RWPE2 (cell line): ENCODE data around the gene VPS54.

Experiments used
- ATAC-seq: fragments of 200-7000 bp; cut with Tn5 transposase; 3 replicates; pipeline ENCODE4 v1.9.1; 2021; ENCODE audit warnings: low read depth
- DNase-seq: peaks from one replicate; pipeline ENCODE4 v3.0.0-alpha.2; 2020; ENCODE audit warnings: low spot score
- H3K27ac ChIP-seq: fragments of 450-650 bp; 2 replicates; pipeline ENCODE4 v1.5.1; 2017; ENCODE audit warnings: mild to moderate bottlenecking; ENCODE audit not compliant: poor library complexity, severe bottlenecking
- H3K27me3 ChIP-seq: fragments of 250-450 bp; sonication (Bioruptor Pico); 2 replicates; pipeline ENCODE4 v1.5.1; 2021; ENCODE audit warnings: mild to moderate bottlenecking, moderate library complexity; ENCODE audit not compliant: insufficient read depth, poor library complexity, severe bottlenecking
- H3K36me3 ChIP-seq: fragments of 250-450 bp; sonication (Bioruptor Pico); 2 replicates; pipeline ENCODE4 v1.5.1; 2020; ENCODE audit warnings: low read depth, mild to moderate bottlenecking, moderate library complexity
- H3K4me1 ChIP-seq: fragments of 250-450 bp; sonication (Bioruptor Pico); 2 replicates; pipeline ENCODE4 v1.5.1; 2021; ENCODE audit warnings: mild to moderate bottlenecking, moderate library complexity; ENCODE audit not compliant: insufficient read depth, poor library complexity, severe bottlenecking
- H3K4me3 ChIP-seq: fragments of 250-450 bp; sonication (Bioruptor Pico); 2 replicates; pipeline ENCODE4 v1.5.1; 2021; ENCODE audit warnings: mild to moderate bottlenecking, moderate library complexity; ENCODE audit not compliant: severe bottlenecking
- H3K9me3 ChIP-seq: fragments of 250-450 bp; sonication (Bioruptor Pico); 2 replicates; pipeline ENCODE4 v1.5.1; 2021; ENCODE audit warnings: mild to moderate bottlenecking, moderate library complexity; ENCODE audit not compliant: severe bottlenecking
- TF ChIP-seq, protein P1 (sequence below): fragments of 450-650 bp; IDR thresholded peaks from one replicate; pipeline ENCODE4 v1.5.1; 2017; ENCODE audit warnings: mild to moderate bottlenecking, moderate library complexity; ENCODE audit not compliant: poor library complexity, severe bottlenecking

The VPS54 gene

DNA sequence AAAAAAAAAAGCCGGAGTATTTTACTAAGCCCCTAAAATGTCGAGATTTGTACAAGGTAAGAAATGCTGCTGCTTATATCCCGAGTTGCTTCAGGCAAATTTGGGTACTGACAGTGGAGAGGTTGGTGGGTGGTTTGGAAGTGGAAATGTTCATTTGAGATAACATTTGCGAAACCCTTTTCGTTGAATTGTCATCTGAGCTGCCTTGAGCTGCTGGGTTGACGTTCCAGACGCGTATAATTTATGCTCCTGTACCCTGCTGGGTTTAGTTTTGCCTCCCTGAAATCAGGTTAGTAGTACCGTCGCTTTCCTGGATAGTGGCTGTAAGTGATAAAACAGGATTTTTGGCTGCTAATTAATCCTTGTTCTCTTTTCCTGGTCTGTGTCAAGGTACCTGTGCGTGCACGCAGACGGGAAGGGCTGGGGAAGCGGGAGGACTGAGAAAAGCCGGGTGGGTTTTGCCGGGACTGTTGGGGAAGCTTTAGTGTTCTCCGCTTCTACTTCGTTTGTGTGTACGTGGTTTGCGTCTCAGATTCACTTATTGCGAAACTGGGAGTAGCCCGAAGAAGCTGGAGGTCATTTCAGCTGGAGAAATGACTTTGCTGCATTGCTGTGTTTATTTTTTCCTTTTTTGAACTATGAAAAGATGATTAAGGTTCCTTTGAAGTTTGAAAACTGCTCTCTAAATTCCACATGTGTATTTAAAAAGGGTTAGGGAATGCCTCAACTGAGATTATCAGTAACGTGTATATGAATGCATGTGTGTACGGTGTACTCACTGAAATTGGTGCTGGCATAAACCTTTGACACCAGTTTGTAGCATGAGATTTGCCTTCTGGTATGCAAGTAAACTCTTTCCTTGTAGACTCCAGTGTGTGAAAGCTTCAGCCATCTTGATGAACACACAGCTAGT, 176.8 kb downstream of the VPS54 start:
- DNase-seq (no peak), ATAC-seq (no peak)
- H3K4me1 ChIP-seq: peaks cover 3% of the 10 kb centered on the region
- H3K36me3 ChIP-seq: peaks cover 6% of the 10 kb centered on the region
- peak overlapping the region; percentile 75 for H3K4me3 ChIP-seq
- H3K27ac ChIP-seq: peak overlapping the region; percentile 92
- no peaks in the 10 kb centered on the region for H3K27me3 ChIP-seq
- TF ChIP-seq, protein P1, sequence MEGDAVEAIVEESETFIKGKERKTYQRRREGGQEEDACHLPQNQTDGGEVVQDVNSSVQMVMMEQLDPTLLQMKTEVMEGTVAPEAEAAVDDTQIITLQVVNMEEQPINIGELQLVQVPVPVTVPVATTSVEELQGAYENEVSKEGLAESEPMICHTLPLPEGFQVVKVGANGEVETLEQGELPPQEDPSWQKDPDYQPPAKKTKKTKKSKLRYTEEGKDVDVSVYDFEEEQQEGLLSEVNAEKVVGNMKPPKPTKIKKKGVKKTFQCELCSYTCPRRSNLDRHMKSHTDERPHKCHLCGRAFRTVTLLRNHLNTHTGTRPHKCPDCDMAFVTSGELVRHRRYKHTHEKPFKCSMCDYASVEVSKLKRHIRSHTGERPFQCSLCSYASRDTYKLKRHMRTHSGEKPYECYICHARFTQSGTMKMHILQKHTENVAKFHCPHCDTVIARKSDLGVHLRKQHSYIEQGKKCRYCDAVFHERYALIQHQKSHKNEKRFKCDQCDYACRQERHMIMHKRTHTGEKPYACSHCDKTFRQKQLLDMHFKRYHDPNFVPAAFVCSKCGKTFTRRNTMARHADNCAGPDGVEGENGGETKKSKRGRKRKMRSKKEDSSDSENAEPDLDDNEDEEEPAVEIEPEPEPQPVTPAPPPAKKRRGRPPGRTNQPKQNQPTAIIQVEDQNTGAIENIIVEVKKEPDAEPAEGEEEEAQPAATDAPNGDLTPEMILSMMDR: no peak
- no peaks in the 10 kb centered on the region for H3K9me3 ChIP-seq
